ENCODE data around the gene PITHD1.

The PITHD1 gene

DNA sequence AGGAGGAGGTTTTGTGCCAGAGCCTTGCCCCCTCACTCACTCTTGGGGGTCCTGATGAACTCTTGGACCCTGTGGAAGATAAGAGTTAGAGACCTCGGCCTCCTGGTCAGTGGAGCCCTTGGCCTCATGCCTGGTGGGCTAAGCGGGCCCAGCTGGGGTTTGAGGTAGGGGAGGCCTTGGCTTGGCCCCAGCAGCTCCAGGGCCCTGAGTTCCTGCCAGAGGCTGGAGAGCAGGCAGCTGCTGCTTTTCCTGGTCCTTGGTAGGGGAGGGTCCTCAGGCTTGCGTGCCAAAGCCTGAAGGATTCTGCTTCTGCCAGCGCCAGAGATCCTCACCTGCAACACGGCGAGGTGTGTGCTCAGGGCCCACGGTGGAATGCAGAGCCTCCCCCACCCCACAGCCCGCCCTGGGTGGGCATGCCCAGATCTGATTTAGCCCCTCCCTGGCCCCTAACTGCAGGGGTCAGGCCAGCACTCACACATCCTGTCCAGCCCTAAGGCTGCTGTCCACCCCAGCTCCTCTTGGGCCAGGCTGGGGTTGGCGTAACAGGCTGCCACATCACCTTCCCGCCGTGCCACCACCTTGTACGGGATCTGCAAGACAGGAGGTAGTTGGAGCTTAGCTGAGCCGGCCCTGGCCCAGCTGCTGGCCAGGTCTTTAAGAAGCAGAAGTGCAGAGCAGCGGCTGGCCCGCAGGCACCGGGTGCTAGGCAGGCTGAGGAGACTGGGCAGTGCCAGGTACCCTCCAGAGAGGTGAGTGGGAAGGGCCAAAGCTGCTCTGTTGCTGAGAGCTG lies 17.7 kb downstream of the PITHD1 start:
- no peak for DNase-seq (ENCODE audit: low read depth)
- TF ChIP-seq, protein P1, sequence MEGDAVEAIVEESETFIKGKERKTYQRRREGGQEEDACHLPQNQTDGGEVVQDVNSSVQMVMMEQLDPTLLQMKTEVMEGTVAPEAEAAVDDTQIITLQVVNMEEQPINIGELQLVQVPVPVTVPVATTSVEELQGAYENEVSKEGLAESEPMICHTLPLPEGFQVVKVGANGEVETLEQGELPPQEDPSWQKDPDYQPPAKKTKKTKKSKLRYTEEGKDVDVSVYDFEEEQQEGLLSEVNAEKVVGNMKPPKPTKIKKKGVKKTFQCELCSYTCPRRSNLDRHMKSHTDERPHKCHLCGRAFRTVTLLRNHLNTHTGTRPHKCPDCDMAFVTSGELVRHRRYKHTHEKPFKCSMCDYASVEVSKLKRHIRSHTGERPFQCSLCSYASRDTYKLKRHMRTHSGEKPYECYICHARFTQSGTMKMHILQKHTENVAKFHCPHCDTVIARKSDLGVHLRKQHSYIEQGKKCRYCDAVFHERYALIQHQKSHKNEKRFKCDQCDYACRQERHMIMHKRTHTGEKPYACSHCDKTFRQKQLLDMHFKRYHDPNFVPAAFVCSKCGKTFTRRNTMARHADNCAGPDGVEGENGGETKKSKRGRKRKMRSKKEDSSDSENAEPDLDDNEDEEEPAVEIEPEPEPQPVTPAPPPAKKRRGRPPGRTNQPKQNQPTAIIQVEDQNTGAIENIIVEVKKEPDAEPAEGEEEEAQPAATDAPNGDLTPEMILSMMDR (conservative IDR thresholded peaks at IDR 0.05; ENCODE audit: low read depth, low read length): no peak
- H3K4me3 ChIP-seq (ENCODE audit: low read depth, low read length): no peak overlapping the region

DNA sequence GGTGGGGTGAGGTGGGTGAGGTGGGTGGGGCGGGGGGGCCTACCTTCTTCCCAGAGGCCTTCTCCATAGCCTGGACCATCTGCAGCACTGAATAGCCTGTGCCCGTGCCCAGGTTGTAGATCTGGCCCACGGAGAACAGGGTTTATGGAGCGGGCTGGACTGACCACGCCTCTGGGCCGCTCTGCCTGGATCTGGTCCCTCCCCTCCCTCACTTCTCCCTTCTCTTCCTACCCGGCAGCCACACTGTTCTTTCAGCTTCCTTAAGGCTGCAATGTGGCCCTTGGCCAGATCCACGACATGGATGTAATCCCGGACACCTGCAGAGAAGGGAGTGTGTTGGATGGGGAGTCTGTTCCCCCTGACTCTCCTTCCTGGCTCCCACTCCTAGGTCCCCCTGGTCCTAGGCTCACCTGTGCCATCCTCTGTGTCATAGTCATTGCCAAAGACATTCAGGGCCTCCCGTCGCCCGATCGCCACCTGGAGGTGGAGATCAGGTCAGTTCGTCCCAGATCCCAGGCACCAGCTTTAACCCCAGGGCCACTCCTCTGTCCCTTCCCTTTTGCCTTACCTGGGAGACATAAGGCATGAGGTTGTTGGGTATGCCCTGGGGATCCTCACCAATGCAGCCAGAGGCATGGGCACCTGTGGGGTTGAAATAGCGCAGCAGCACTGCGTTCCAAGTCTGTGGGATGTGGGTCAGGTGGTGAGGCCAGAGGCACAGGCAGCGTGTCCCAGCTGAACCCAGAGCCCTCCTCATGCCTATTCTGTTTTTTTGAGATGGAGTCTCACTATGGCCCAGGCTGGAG lies 18.5 kb downstream of the PITHD1 start:
- TF ChIP-seq, protein P1 (conservative IDR thresholded peaks at IDR 0.05; ENCODE audit: low read depth, low read length): peak; percentile 3
- no peak for DNase-seq (ENCODE audit: low read depth)
- H3K4me3 ChIP-seq (ENCODE audit: low read depth, low read length): no peak overlapping the region

DNA sequence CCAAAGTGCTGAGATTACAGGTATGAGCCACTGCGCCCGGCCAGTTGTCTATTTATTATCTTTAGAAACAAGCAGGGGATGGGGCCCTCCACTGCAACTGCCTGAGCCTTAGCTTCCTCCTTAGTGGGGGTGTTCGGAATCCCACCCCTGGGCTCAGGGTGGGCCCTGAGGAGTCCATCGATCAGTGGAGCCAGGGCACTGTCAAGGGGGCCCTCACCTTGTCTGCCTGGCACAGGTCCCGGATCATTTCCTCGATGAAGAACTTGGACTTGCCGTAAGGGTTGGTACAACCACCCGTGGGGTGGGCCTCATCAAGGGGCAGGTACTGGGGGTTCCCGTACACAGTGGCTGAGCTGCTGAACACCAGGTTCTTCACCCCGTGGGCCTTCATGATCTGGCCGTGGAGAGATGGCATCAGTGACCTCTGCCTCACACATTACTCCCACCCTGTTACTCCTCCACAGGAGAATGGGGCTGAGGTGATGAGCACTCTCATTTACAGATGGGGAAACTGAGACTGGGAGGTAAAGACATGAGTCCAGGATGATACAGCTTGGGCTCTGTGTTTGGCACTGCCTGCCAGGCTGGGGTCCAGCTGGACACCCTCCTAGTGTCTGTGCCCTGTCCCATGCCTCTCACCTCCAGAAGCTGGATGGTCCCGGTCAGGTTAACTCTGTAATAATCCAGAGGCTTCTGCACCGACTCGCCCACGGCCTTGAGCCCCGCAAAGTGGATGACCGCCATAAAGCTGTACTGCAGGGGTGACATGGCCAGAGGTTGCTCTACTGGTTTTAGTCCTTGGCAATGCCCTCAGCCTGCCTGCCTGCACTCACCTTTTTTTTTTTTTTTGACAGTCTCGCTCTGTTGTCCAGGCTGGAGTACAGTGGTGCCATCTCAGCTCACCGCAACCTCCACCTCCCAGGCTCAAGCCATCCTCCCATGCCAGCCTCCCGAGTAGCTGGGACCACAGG lies 19.5 kb downstream of the PITHD1 start:
- TF ChIP-seq, protein P1 (conservative IDR thresholded peaks at IDR 0.05; ENCODE audit: low read depth, low read length): no peak
- H3K4me3 ChIP-seq (ENCODE audit: low read depth, low read length): no peak overlapping the region
- DNase-seq (ENCODE audit: low read depth): no peak

DNA sequence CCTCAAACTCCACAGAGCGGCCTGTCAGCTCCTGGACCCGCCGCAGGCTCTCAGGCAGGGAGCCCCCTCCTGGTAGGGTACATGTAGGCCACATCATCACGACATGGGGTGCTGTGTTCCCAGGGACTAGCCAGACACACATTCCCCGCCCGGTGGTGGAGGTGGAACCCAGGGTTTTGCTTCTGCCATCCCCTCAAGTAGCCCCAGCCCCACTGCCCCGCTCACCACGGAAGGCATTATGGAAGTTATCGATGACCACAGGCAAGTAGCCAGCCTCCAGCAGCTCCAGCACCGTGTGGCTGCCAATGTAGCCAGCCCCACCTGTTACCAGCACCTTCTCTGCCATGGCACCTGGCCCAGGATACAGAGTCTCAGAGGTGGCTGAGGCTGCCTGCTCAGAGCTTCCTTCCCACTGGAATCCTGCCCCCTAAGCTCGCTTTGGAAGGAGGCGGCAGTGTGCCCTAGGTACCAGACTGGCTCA lies 20.5 kb downstream of the PITHD1 start:
- H3K4me3 ChIP-seq (ENCODE audit: low read depth, low read length): no peak overlapping the region
- DNase-seq (ENCODE audit: low read depth): no peak
- TF ChIP-seq, protein P1 (conservative IDR thresholded peaks at IDR 0.05; ENCODE audit: low read depth, low read length): peak; percentile 22

DNA sequence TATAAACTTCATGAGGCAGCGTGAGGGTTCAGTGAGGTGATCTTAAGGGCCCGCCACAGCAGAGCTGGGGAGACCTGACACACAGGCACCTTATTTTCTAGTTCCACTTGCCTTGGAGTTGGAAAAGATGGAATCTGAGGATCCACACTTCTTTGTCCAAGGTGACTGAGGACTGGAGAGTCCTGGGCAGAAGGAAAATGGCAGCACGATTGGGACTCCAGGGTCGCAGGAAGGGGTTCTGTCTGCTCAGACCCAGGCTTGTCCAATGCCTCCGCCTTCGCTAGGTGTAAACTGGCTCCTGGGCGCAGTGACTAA lies 21.0 kb downstream of the PITHD1 start:
- no peak overlapping the region for H3K4me3 ChIP-seq (ENCODE audit: low read depth, low read length)
- no peak for DNase-seq (ENCODE audit: low read depth)
- TF ChIP-seq, protein P1 (conservative IDR thresholded peaks at IDR 0.05; ENCODE audit: low read depth, low read length): no peak

DNA sequence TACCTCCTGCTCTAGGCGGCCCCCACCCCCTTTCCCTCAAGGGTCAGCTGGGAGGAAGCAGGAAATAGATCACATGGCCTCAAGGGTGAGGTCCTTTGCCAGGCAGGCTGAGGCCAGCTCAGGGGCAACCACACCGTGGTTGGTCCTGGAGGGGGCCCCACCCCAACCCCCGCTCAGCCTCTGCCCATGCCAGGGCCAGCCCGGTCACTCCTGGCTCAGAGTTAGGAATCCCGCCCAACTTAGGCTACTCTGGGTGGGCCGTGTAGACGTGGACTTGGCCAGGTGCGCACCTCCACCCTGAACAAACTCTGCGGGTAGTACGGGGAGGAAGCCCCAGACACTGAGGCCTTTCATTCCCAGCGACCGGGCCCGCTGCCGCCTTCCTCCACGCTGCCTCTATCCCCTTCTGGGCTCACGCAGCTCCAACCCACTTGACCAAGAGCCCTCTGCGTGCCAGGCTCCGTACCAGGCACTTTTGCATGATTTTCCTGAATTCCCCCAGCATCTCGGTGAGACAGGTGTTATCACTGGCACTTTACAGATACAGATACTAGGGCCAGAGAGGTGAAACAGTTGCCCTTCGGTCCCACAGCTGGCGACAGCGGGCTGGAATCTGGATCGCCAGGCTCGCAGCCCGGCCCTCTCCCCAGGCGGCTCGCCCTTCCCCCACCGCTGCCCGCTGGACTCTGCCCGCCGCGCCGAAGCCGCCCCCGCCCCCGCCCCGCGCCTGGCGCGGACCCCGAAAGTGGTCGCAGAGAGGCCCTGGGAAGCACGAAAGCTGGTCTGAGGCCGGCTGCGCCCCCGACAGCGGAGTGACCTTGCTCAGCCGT lies 21.6 kb downstream of the PITHD1 start:
- DNase-seq (ENCODE audit: low read depth): peak; percentile 71
- TF ChIP-seq, protein P1 (conservative IDR thresholded peaks at IDR 0.05; ENCODE audit: low read depth, low read length): no peak
- peak overlapping the region; percentile 79 for H3K4me3 ChIP-seq (ENCODE audit: low read depth, low read length)

Data from choroid plexus epithelial cell (primary cell).